Gastroesophageal sphincter (tissue), 4 donors: ENCODE data around the gene ADAR. TPM values are rescaled to one million over a fixed set of nuclear protein-coding genes. Genes with fewer than 3 reads are reported as not detected.
A peak's percentile ranks its signal among the peaks of the same experiment; 100 is the strongest.

Experiments
- ATAC-seq: fragments of 150-250 bp; one replicate; pipeline ENCODE4 v1.9.1; 2016; ENCODE audit warnings: mild to moderate bottlenecking, moderate library complexity
- H3K27ac ChIP-seq, 4 donors: fragments of 200-600 bp; sonication (generic) in 3 of 4; 1 replicate in 3 of 4; 2 replicates in 1 of 4; pipeline ENCODE4 v1.5.1; 2016 to 2019
- H3K27me3 ChIP-seq: fragments of 200-600 bp; sonication (generic); one replicate; pipeline ENCODE4 v1.5.1; 2019
- H3K36me3 ChIP-seq, 2 donors: fragments of 200-600 bp; sonication (generic); one replicate each; pipeline ENCODE4 v1.5.1; 2019; ENCODE audit warnings: control low read depth in 1 of 2
- H3K4me1 ChIP-seq, 3 donors: fragments of 200-600 bp; sonication (generic); 1 replicate in 2 of 3; 2 replicates in 1 of 3; pipeline ENCODE4 v1.5.1; 2016 to 2019; ENCODE audit warnings: control low read depth in 2 of 3
- H3K4me3 ChIP-seq, 2 donors: fragments of 200-600 bp; sonication (generic); one replicate each; pipeline ENCODE4 v1.5.1; 2019; ENCODE audit warnings: mild to moderate bottlenecking in 1 of 2, moderate library complexity in 1 of 2
- H3K9me3 ChIP-seq, 3 donors: fragments of 200-600 bp; sonication (generic); one replicate each; pipeline ENCODE4 v1.5.1; 2017 to 2019; ENCODE audit warnings: control low read depth in 2 of 3
- EP300 ChIP-seq: sonication (generic); formaldehyde crosslinking; IDR thresholded peaks from one replicate; pipeline ENCODE4 v1.6.1; 2017; ENCODE audit warnings: antibody characterized with exemption, mild to moderate bottlenecking
- POLR2A ChIP-seq, 2 donors: fragments of 450-650 bp; IDR thresholded peaks; one replicate each; pipeline ENCODE4 v1.6.1; 2017; ENCODE audit warnings: antibody characterized with exemption in 2 of 2, mild to moderate bottlenecking in 2 of 2, moderate library complexity in 1 of 2
- POLR2AphosphoS5 ChIP-seq: sonication (generic); formaldehyde crosslinking; IDR thresholded peaks from one replicate; pipeline ENCODE4 v1.6.1; 2017; ENCODE audit warnings: antibody characterized with exemption
- WGBS, 2 donors: methylation state at CpG; one replicate each; pipeline ENCODE4 v1.1.5; 2018; ENCODE audit warnings: low coverage in 1 of 2; 5-methylcytosine and 5-hydroxymethylcytosine counted together
- total RNA-seq, 4 donors: library from RNA; depleted of rRNA; stranded (reverse); fragments of >200 nt; gene quantifications; one replicate each; pipeline ENCODE4 v1.1.0, GENCODE V29; 2016
- TF ChIP-seq, protein P1 (sequence below), 4 experiments: fragments of 200-600 bp in 2 of 4; fragments of 450-650 bp in 2 of 4; sonication (generic) in 1 of 4; IDR thresholded peaks; one replicate each; pipeline ENCODE4 v1.5.1; 2017 to 2019; ENCODE audit warnings: antibody characterized with exemption in 4 of 4, mild to moderate bottlenecking in 2 of 4, moderate library complexity in 2 of 4

Gene ADAR
- total RNA-seq, 4 donors from 2014 or later: 71.0 to 108 (median 90.4) TPM

DNA sequence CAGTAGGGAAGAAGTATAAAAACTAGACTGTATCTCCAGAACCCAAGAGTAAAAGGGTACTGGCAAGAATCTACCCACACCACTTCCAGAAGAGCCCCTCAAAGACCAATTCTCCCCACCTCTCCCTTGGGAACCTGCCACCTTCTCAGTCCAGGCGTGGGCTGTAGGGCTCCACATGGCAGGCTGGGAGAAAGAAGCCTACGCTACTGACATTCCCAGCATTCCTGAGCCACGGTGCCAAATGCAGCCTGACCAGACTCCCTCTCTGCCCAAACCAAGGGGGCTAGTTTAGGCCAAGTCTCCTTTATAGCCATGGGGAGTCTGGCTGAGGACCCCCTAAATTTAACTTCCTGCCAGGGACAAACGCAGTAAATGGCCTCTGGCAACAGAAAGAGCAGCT is 51.6 kb downstream of the ADAR start:
- peaks cover 0 to 46% of the 10 kb centered on the region in 2 donors for H3K36me3 ChIP-seq
- no peaks in the 10 kb centered on the region for H3K27me3 ChIP-seq
- TF ChIP-seq POLR2AphosphoS5: no peak
- TF ChIP-seq EP300: no peak
- TF ChIP-seq, protein P1, sequence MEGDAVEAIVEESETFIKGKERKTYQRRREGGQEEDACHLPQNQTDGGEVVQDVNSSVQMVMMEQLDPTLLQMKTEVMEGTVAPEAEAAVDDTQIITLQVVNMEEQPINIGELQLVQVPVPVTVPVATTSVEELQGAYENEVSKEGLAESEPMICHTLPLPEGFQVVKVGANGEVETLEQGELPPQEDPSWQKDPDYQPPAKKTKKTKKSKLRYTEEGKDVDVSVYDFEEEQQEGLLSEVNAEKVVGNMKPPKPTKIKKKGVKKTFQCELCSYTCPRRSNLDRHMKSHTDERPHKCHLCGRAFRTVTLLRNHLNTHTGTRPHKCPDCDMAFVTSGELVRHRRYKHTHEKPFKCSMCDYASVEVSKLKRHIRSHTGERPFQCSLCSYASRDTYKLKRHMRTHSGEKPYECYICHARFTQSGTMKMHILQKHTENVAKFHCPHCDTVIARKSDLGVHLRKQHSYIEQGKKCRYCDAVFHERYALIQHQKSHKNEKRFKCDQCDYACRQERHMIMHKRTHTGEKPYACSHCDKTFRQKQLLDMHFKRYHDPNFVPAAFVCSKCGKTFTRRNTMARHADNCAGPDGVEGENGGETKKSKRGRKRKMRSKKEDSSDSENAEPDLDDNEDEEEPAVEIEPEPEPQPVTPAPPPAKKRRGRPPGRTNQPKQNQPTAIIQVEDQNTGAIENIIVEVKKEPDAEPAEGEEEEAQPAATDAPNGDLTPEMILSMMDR (IDR thresholded peaks at IDR 0.05): no peak
- TF ChIP-seq POLR2A (IDR thresholded peaks at IDR 0.05): no peak
- peaks cover 0 to 67% (median 18%) of the 10 kb centered on the region in 3 donors for H3K4me1 ChIP-seq
- H3K9me3 ChIP-seq: no peaks in the 10 kb centered on the region
- peak overlapping the region in 1 of 2 donors; percentile 93 for H3K4me3 ChIP-seq
- H3K27ac ChIP-seq: peak overlapping the region in 3 of 4 donors; percentile 89 to 92 (median 89)
- WGBS, 2 donors: 0% methylated on average over 2 of the region's 4 CpGs; no CpG with 5 or more reads in 1 of the 2 donors
- ATAC-seq: no peak

DNA sequence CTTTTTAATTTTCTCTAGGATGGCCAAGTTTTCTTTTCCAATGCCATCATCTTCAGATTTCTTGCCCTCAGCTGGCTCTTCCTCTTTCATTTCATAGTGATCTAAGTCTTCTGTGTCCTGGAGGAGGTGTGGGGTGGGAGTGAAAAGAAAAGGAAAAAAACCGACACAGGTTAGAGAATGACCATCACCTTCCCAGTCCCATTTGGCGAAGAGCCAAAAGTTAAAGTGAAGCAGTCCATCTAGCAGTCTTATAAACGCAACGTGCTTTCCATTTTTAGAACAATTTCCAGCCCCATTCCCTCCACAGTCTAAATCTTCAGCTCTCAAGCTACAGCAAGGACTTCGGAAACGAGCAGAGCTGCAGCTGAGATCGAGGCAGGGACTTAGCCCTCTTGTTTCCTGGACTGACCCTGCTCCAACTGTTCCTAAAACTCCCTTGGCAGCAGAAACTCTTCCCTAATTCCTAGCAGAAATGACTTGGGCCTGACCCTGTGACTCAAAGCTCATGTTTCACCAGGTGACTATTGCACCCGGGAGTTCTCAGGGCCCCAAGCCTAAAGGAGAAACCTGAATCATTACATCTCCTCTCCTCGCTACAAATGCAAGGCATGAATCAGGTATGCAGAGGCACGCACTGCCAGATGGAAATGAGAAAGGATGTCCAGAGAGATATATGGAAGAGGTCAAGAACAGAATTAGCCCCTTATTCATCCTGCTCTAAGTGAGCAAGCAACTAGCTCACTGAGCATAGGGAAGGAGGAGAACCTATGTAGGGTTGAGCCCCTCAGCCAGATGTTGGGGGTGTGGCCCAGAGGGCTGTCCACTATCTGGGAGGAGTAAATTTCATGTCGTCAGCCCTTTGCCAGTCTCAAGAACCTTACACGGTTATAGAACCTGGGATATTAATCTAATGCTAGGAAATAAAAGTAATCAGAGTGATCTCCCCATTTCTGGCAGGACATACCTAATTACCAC is 54.6 kb downstream of the ADAR start:
- no peak for ATAC-seq
- peak; percentile 23 for TF ChIP-seq POLR2AphosphoS5
- TF ChIP-seq, protein P1 (IDR thresholded peaks at IDR 0.05): no peak
- no peaks in the 10 kb centered on the region for H3K9me3 ChIP-seq
- WGBS, 2 donors: 29 to 50% methylated on average over 2 to 11 of the region's 12 CpGs
- H3K27ac ChIP-seq: peak overlapping the region in 3 of 4 donors; percentile 33 to 58 (median 44)
- peaks cover 0 to 64% (median 18%) of the 10 kb centered on the region in 3 donors for H3K4me1 ChIP-seq
- H3K36me3 ChIP-seq: peaks cover 0 to 75% of the 10 kb centered on the region in 2 donors
- no peaks in the 10 kb centered on the region for H3K27me3 ChIP-seq
- no peak overlapping the region for H3K4me3 ChIP-seq

DNA sequence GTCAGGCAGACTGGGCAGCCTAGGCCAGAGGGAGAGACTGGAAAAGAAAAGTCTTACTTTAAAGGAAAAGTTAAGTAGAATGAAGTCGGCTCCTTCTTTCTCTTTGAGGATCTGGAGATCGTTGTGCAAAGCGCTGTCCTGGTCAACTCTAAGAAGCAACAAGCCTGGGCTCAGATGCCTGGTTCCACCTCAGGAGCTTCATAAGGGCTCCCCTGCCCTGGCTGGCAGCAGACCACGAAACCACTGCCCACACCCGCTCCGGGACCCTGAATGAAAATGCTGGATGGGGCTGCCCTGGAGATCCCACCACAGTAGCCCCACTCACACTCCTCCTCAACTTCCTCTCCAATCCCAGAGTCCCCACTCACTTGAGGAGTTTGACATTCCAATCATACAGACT is 56.0 kb downstream of the ADAR start:
- peaks cover 0 to 54% (median 18%) of the 10 kb centered on the region in 3 donors for H3K4me1 ChIP-seq
- peaks cover 0 to 75% of the 10 kb centered on the region in 2 donors for H3K36me3 ChIP-seq
- peak overlapping the region in 1 of 4 donors; percentile 6 for H3K27ac ChIP-seq
- H3K27me3 ChIP-seq: no peaks in the 10 kb centered on the region
- no peak overlapping the region for H3K4me3 ChIP-seq
- no peak for TF ChIP-seq EP300
- TF ChIP-seq POLR2AphosphoS5: no peak
- TF ChIP-seq, protein P1 (IDR thresholded peaks at IDR 0.05): no peak
- no peak for TF ChIP-seq POLR2A (IDR thresholded peaks at IDR 0.05)
- ATAC-seq: no peak
- H3K9me3 ChIP-seq: no peaks in the 10 kb centered on the region
- 93 to 96% methylated on average over 3 to 4 of the region's 6 CpGs for WGBS, 2 donors

DNA sequence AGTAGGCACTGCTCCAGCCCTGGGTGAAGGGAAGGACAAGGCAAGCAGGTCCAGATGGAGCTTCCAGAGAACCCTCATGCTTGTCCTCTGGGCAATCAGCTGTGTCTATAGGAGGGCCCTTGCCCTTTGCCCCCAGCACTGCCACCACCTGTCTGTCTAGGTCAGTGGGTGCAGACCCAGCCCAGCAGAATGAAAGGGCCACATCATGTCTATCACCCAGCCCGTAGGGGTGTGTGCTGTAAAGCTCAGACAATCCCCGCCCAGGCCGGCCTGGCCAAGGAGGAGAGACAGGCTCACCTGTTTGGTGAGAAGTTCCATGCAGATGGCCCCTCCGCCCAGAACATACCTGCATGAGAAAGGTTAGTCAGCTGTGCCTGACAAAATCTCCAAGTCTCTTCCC is 56.5 kb downstream of the ADAR start:
- H3K36me3 ChIP-seq: peaks cover 0 to 75% of the 10 kb centered on the region in 2 donors
- TF ChIP-seq POLR2A (IDR thresholded peaks at IDR 0.05) (no peak), POLR2AphosphoS5 (no peak), EP300 (no peak)
- TF ChIP-seq, protein P1 (IDR thresholded peaks at IDR 0.05): no peak
- no peak for ATAC-seq
- no CpG with 5 or more reads among the region's 4 CpGs for WGBS, 2 donors
- no peak overlapping the region for H3K4me3 ChIP-seq
- no peak overlapping the region for H3K27ac ChIP-seq
- no peaks in the 10 kb centered on the region for H3K27me3 ChIP-seq
- H3K4me1 ChIP-seq: peaks cover 0 to 48% (median 15%) of the 10 kb centered on the region in 3 donors
- H3K9me3 ChIP-seq: no peaks in the 10 kb centered on the region
